GM23338 (cell line): ENCODE measurements around the gene ADAM10. TPM values are rescaled to one million over a fixed set of nuclear protein-coding genes. Genes with fewer than 3 reads are reported as not detected.

ENCODE experiments used
- ATAC-seq: fragments of 200-7000 bp; cut with Tn5 transposase; 3 replicates; pipeline ENCODE4 v1.9.1; 2020
- DNase-seq: peaks from one replicate; pipeline ENCODE4 v3.0.0-alpha.2; 2015; ENCODE audit warnings: low spot score
- H2AFZ ChIP-seq: fragments of 200-600 bp; sonication (generic); 2 replicates; pipeline ENCODE4 v1.8.0; 2016; ENCODE audit warnings: antibody characterized with exemption, mild to moderate bottlenecking, moderate library complexity
- H3F3A ChIP-seq: fragments of 200-600 bp; sonication (generic); replicated peaks from 2 replicates; pipeline ENCODE4 v1.8.0; 2017; ENCODE audit warnings: antibody characterized with exemption, mixed run types, low read depth
- H3K27ac ChIP-seq: fragments of 200-600 bp; sonication (generic); 2 replicates; pipeline ENCODE4 v1.6.1; 2016; ENCODE audit warnings: low read depth
- H3K27me3 ChIP-seq: fragments of 200-600 bp; sonication (generic); 2 replicates; pipeline ENCODE4 v1.8.0; 2016; ENCODE audit warnings: mild to moderate bottlenecking, mixed run types, moderate library complexity; ENCODE audit not compliant: insufficient read depth
- H3K36me3 ChIP-seq: fragments of 200-600 bp; sonication (generic); 2 replicates; pipeline ENCODE4 v1.8.0; 2016; ENCODE audit warnings: mild to moderate bottlenecking; ENCODE audit not compliant: insufficient read depth
- H3K4me1 ChIP-seq: fragments of 200-600 bp; sonication (generic); 2 replicates; pipeline ENCODE4 v1.8.0; 2016; ENCODE audit warnings: mild to moderate bottlenecking, moderate library complexity; ENCODE audit not compliant: insufficient read depth
- H3K4me2 ChIP-seq: fragments of 200-600 bp; sonication (generic); 2 replicates; pipeline ENCODE4 v1.7.1; 2017; ENCODE audit warnings: mixed run types
- H3K4me3 ChIP-seq: fragments of 200-600 bp; sonication (generic); 2 replicates; pipeline ENCODE4 v1.6.1; 2016; ENCODE audit warnings: mixed run types
- H3K79me2 ChIP-seq: fragments of 200-600 bp; sonication (generic); replicated peaks from 2 replicates; pipeline ENCODE4 v1.8.0; 2017; ENCODE audit warnings: mild to moderate bottlenecking; ENCODE audit not compliant: insufficient read depth
- H3K9me2 ChIP-seq: fragments of 200-600 bp; sonication (generic); 2 replicates; pipeline ENCODE4 v1.8.0; 2017; ENCODE audit not compliant: insufficient read depth
- H4K20me1 ChIP-seq: fragments of 200-600 bp; sonication (generic); replicated peaks from 2 replicates; pipeline ENCODE4 v1.8.0; 2017; ENCODE audit warnings: mild to moderate bottlenecking; ENCODE audit not compliant: insufficient read depth
- H3K27ac Mint-ChIP-seq: 2 replicates; pipeline ENCODE4 v1.8.0; 2020; ENCODE audit warnings: inconsistent platforms, mild to moderate bottlenecking, moderate library complexity, mixed read lengths
- H3K27me3 Mint-ChIP-seq: 3 replicates; pipeline ENCODE4 v1.8.0; 2022; ENCODE audit warnings: low read depth, mild to moderate bottlenecking, moderate library complexity, mixed read lengths, inconsistent platforms; ENCODE audit not compliant: insufficient read depth, poor library complexity
- H3K36me3 Mint-ChIP-seq: 3 replicates; pipeline ENCODE4 v1.8.0; 2021; ENCODE audit warnings: low read depth, mild to moderate bottlenecking, inconsistent platforms, moderate library complexity, mixed read lengths
- H3K4me1 Mint-ChIP-seq: 3 replicates; pipeline ENCODE4 v1.8.0; 2020; ENCODE audit warnings: mild to moderate bottlenecking, inconsistent platforms, mixed read lengths
- H3K4me3 Mint-ChIP-seq: 3 replicates; pipeline ENCODE4 v1.8.0; 2021; ENCODE audit warnings: moderate library complexity, mild to moderate bottlenecking, inconsistent platforms, mixed read lengths
- H3K9me3 Mint-ChIP-seq: 3 replicates; pipeline ENCODE4 v1.8.0; 2020; ENCODE audit warnings: moderate library complexity, mild to moderate bottlenecking, inconsistent platforms, mixed read lengths
- CREB1 ChIP-seq: fragments of 250-450 bp; sonication (Bioruptor Pico); IDR thresholded peaks from 2 replicates; pipeline ENCODE4 v1.5.0; 2020; ENCODE audit warnings: low read depth, mild to moderate bottlenecking, moderate library complexity
- EZH2phosphoT487 ChIP-seq: fragments of 200-600 bp; sonication (generic); IDR thresholded peaks from one replicate; pipeline ENCODE4 v1.8.1; 2018; ENCODE audit warnings: antibody characterized with exemption; ENCODE audit not compliant: unreplicated experiment
- JUNB ChIP-seq: IDR thresholded peaks from one replicate; pipeline ENCODE4 v1.6.1; 2016; ENCODE audit warnings: antibody characterized with exemption; ENCODE audit not compliant: unreplicated experiment
- NANOG ChIP-seq: IDR thresholded peaks from 2 replicates; pipeline ENCODE4 v1.6.1; 2016; ENCODE audit warnings: antibody characterized with exemption, borderline replicate concordance
- POLR2AphosphoS5 ChIP-seq: IDR thresholded peaks from 2 replicates; pipeline ENCODE4 v1.6.1; 2016; ENCODE audit warnings: antibody characterized with exemption, low read depth
- STAT1 ChIP-seq: IDR thresholded peaks from one replicate; pipeline ENCODE4 v1.6.1; 2016; ENCODE audit warnings: antibody characterized with exemption; ENCODE audit not compliant: unreplicated experiment
- ZNF114 ChIP-seq: fragments of 250-450 bp; sonication (Bioruptor Pico); IDR thresholded peaks from 2 replicates; pipeline ENCODE4 v1.5.0; 2020; ENCODE audit warnings: mild to moderate bottlenecking, moderate library complexity
- ZNF331 ChIP-seq: fragments of 250-450 bp; sonication (Bioruptor Pico); IDR thresholded peaks from 2 replicates; pipeline ENCODE4 v1.5.0; 2020; ENCODE audit warnings: low read depth, mild to moderate bottlenecking, moderate library complexity
- polyA plus RNA-seq: library from polyadenylated mRNA; unstranded; fragments of >200 nt; fragmentation: Nextera tagmentation; extraction: Ambion mirVana; gene quantifications from 2 replicates; pipeline ENCODE4 v1.2.1, GENCODE V29; 2016
- total RNA-seq: library from RNA; depleted of rRNA; stranded (reverse); fragments of >200 nt; shearing (Covaris generic); gene quantifications from 2 replicates; pipeline ENCODE4 v1.2.3, GENCODE V29; 2014
- TF ChIP-seq, protein P1 (sequence below), 2 experiments: fragments of 200-600 bp in 1 of 2; sonication (generic) in 1 of 2; conservative IDR thresholded peaks; 2 replicates each; pipeline versions ENCODE4 v1.5.1 to v1.6.1; 2016 to 2017; ENCODE audit warnings: antibody characterized with exemption in 2 of 2, low read depth in 2 of 2, mild to moderate bottlenecking in 2 of 2, moderate library complexity in 1 of 2
- TF ChIP-seq, protein P2 (sequence below): IDR thresholded peaks from one replicate; pipeline ENCODE4 v1.6.1; 2018; ENCODE audit warnings: antibody characterized with exemption; ENCODE audit not compliant: unreplicated experiment
- TF ChIP-seq, protein P3 (sequence below): fragments of 250-450 bp; sonication (Bioruptor Pico); IDR thresholded peaks from 2 replicates; pipeline ENCODE4 v1.5.0; 2020; ENCODE audit warnings: mild to moderate bottlenecking, moderate library complexity

ADAM10 gene
- total and polyA plus RNA-seq, 2 experiments from 2014 or later, result 25.0 to 114 TPM

DNA sequence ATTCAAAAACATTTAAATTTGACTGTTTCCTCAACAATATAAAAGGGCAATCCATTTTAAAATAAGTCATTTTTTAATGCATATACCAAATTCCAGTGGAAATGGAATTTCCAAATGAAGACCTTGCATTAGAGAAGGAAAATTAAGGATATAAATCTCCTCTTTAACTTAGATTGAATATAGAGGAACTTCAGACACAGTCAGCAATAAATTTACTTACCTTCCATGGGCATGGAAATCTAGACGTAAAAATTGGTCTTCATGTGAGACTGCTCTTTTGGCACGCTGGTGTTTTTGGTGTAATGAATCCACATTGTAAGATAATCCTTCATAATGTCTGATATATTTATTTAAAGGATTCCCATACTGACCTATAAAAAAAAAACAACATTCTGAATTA is 32.1 kb downstream of the ADAM10 start:
- Histone ChIP-seq H3K4me3 (no peak overlapping the region), H3F3A (no peaks in the 10 kb centered on the region), H3K9me2 (no peaks in the 10 kb centered on the region), H3K4me2 (no peak overlapping the region), H2AFZ (no peak overlapping the region), H3K36me3 (peaks cover 8% of the 10 kb centered on the region; the same call in 1 of the 2 replicates), H3K4me1 (peaks cover 10% of the 10 kb centered on the region), H3K79me2 (peaks cover 71% of the 10 kb centered on the region), H3K27ac (peak overlapping the region; percentile 16; the same call in 1 of the 2 replicates), H4K20me1 (peaks cover 19% of the 10 kb centered on the region), H3K27me3 (no peaks in the 10 kb centered on the region)
- no peaks in the 10 kb centered on the region for H3K9me3 Mint-ChIP-seq
- TF ChIP-seq STAT1, result no peak
- no peak for TF ChIP-seq ZNF114 (CRISPR knock-in tag)
- TF ChIP-seq EZH2phosphoT487, result no peak
- TF ChIP-seq NANOG, result no peak
- TF ChIP-seq ZNF331 (CRISPR knock-in tag), result no peak
- TF ChIP-seq, protein P1, sequence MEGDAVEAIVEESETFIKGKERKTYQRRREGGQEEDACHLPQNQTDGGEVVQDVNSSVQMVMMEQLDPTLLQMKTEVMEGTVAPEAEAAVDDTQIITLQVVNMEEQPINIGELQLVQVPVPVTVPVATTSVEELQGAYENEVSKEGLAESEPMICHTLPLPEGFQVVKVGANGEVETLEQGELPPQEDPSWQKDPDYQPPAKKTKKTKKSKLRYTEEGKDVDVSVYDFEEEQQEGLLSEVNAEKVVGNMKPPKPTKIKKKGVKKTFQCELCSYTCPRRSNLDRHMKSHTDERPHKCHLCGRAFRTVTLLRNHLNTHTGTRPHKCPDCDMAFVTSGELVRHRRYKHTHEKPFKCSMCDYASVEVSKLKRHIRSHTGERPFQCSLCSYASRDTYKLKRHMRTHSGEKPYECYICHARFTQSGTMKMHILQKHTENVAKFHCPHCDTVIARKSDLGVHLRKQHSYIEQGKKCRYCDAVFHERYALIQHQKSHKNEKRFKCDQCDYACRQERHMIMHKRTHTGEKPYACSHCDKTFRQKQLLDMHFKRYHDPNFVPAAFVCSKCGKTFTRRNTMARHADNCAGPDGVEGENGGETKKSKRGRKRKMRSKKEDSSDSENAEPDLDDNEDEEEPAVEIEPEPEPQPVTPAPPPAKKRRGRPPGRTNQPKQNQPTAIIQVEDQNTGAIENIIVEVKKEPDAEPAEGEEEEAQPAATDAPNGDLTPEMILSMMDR (conservative IDR thresholded peaks at IDR 0.05; ENCODE audit: low read depth in 2 of 2), result no peak
- TF ChIP-seq, protein P2, sequence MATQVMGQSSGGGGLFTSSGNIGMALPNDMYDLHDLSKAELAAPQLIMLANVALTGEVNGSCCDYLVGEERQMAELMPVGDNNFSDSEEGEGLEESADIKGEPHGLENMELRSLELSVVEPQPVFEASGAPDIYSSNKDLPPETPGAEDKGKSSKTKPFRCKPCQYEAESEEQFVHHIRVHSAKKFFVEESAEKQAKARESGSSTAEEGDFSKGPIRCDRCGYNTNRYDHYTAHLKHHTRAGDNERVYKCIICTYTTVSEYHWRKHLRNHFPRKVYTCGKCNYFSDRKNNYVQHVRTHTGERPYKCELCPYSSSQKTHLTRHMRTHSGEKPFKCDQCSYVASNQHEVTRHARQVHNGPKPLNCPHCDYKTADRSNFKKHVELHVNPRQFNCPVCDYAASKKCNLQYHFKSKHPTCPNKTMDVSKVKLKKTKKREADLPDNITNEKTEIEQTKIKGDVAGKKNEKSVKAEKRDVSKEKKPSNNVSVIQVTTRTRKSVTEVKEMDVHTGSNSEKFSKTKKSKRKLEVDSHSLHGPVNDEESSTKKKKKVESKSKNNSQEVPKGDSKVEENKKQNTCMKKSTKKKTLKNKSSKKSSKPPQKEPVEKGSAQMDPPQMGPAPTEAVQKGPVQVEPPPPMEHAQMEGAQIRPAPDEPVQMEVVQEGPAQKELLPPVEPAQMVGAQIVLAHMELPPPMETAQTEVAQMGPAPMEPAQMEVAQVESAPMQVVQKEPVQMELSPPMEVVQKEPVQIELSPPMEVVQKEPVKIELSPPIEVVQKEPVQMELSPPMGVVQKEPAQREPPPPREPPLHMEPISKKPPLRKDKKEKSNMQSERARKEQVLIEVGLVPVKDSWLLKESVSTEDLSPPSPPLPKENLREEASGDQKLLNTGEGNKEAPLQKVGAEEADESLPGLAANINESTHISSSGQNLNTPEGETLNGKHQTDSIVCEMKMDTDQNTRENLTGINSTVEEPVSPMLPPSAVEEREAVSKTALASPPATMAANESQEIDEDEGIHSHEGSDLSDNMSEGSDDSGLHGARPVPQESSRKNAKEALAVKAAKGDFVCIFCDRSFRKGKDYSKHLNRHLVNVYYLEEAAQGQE, result no peak
- TF ChIP-seq POLR2AphosphoS5, result no peak
- TF ChIP-seq CREB1 (CRISPR knock-in tag), result no peak
- TF ChIP-seq, protein P3, sequence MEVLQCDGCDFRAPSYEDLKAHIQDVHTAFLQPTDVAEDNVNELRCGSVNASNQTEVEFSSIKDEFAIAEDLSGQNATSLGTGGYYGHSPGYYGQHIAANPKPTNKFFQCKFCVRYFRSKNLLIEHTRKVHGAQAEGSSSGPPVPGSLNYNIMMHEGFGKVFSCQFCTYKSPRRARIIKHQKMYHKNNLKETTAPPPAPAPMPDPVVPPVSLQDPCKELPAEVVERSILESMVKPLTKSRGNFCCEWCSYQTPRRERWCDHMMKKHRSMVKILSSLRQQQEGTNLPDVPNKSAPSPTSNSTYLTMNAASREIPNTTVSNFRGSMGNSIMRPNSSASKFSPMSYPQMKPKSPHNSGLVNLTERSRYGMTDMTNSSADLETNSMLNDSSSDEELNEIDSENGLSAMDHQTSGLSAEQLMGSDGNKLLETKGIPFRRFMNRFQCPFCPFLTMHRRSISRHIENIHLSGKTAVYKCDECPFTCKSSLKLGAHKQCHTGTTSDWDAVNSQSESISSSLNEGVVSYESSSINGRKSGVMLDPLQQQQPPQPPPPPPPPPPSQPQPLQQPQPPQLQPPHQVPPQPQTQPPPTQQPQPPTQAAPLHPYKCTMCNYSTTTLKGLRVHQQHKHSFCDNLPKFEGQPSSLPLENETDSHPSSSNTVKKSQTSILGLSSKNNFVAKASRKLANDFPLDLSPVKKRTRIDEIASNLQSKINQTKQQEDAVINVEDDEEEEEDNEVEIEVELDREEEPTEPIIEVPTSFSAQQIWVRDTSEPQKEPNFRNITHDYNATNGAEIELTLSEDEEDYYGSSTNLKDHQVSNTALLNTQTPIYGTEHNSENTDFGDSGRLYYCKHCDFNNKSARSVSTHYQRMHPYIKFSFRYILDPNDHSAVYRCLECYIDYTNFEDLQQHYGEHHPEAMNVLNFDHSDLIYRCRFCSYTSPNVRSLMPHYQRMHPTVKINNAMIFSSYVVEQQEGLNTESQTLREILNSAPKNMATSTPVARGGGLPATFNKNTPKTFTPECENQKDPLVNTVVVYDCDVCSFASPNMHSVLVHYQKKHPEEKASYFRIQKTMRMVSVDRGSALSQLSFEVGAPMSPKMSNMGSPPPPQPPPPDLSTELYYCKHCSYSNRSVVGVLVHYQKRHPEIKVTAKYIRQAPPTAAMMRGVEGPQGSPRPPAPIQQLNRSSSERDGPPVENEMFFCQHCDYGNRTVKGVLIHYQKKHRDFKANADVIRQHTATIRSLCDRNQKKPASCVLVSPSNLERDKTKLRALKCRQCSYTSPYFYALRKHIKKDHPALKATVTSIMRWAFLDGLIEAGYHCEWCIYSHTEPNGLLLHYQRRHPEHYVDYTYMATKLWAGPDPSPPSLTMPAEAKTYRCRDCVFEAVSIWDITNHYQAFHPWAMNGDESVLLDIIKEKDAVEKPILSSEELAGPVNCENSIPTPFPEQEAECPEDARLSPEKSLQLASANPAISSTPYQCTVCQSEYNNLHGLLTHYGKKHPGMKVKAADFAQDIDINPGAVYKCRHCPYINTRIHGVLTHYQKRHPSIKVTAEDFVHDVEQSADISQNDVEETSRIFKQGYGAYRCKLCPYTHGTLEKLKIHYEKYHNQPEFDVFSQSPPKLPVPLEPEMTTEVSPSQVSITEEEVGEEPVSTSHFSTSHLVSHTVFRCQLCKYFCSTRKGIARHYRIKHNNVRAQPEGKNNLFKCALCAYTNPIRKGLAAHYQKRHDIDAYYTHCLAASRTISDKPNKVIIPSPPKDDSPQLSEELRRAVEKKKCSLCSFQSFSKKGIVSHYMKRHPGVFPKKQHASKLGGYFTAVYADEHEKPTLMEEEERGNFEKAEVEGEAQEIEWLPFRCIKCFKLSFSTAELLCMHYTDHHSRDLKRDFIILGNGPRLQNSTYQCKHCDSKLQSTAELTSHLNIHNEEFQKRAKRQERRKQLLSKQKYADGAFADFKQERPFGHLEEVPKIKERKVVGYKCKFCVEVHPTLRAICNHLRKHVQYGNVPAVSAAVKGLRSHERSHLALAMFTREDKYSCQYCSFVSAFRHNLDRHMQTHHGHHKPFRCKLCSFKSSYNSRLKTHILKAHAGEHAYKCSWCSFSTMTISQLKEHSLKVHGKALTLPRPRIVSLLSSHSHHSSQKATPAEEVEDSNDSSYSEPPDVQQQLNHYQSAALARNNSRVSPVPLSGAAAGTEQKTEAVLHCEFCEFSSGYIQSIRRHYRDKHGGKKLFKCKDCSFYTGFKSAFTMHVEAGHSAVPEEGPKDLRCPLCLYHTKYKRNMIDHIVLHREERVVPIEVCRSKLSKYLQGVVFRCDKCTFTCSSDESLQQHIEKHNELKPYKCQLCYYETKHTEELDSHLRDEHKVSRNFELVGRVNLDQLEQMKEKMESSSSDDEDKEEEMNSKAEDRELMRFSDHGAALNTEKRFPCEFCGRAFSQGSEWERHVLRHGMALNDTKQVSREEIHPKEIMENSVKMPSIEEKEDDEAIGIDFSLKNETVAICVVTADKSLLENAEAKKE (CRISPR knock-in tag), result no peak
- no peak for TF ChIP-seq JUNB
- no peak overlapping the region for H3K4me3 Mint-ChIP-seq
- no peak overlapping the region for H3K27ac Mint-ChIP-seq
- H3K36me3 Mint-ChIP-seq, result peaks cover 12% of the 10 kb centered on the region; the same call in 2 of the 3 replicates
- no peak for DNase-seq
- H3K27me3 Mint-ChIP-seq, result no peaks in the 10 kb centered on the region
- no peak for ATAC-seq
- H3K4me1 Mint-ChIP-seq, result peaks cover 9% of the 10 kb centered on the region; the same call in 2 of the 3 replicates
